Chondrocyte (in vitro differentiated cells): ENCODE results near the gene THOC1. TPM values are rescaled to one million over a fixed set of nuclear protein-coding genes. Genes with fewer than 3 reads are reported as not detected.

Source experiments
- DNase-seq: peaks from one replicate; pipeline ENCODE4 v3.0.0; 2021; ENCODE audit warnings: mixed read lengths, low spot score
- H3K27ac Mint-ChIP-seq: one replicate; pipeline ENCODE4 v1.8.0; 2021; ENCODE audit warnings: mild to moderate bottlenecking, moderate library complexity, mixed read lengths; ENCODE audit not compliant: unreplicated experiment
- H3K27me3 Mint-ChIP-seq: 2 replicates; pipeline ENCODE4 v1.8.0; 2021; ENCODE audit warnings: low read depth, mixed read lengths
- H3K36me3 Mint-ChIP-seq: 2 replicates; pipeline ENCODE4 v1.8.0; 2021; ENCODE audit warnings: low read depth, mixed read lengths
- H3K4me1 Mint-ChIP-seq: 2 replicates; pipeline ENCODE4 v1.8.0; 2021; ENCODE audit warnings: low read depth, mild to moderate bottlenecking, mixed read lengths
- H3K4me3 Mint-ChIP-seq: one replicate; pipeline ENCODE4 v1.8.0; 2021; ENCODE audit warnings: mild to moderate bottlenecking, moderate library complexity, mixed read lengths; ENCODE audit not compliant: unreplicated experiment
- H3K9me3 Mint-ChIP-seq: 2 replicates; pipeline ENCODE4 v1.8.0; 2021; ENCODE audit warnings: low read depth, mixed read lengths
- CTCF ChIP-seq: fragments of 200-600 bp; sonication (generic); IDR thresholded peaks from 2 replicates; pipeline ENCODE4 v1.5.0; 2021; ENCODE audit warnings: antibody characterized with exemption, mild to moderate bottlenecking, moderate library complexity
- total RNA-seq: library from RNA; stranded (reverse); gene quantifications from 3 replicates; pipeline ENCODE4 v1.2.1, GENCODE V29; 2021

THOC1 gene
- total RNA-seq, 1 donor from 2014 or later, result 19.9 TPM

GRCh38 chr18:251572-251971 is 16.3 kb downstream of the THOC1 start:
- TF ChIP-seq CTCF, result no peak
- H3K9me3 Mint-ChIP-seq, result no peaks in the 10 kb centered on the region
- no peaks in the 10 kb centered on the region for H3K27me3 Mint-ChIP-seq
- peaks cover 26% of the 10 kb centered on the region for H3K36me3 Mint-ChIP-seq
- H3K4me1 Mint-ChIP-seq, result no peaks in the 10 kb centered on the region
- no peak overlapping the region for H3K4me3 Mint-ChIP-seq
- H3K27ac Mint-ChIP-seq, result no peak overlapping the region
- DNase-seq, result no peak

- no peaks in the 10 kb centered on the region for H3K4me1 Mint-ChIP-seq
- no peaks in the 10 kb centered on the region for H3K9me3 Mint-ChIP-seq
- no peak overlapping the region for H3K4me3 Mint-ChIP-seq
- H3K27me3 Mint-ChIP-seq, result no peaks in the 10 kb centered on the region
- DNase-seq, result no peak
- H3K27ac Mint-ChIP-seq, result no peak overlapping the region
- no peak for TF ChIP-seq CTCF
- peaks cover 23% of the 10 kb centered on the region for H3K36me3 Mint-ChIP-seq
Observed at GRCh38 chr18:250685-251084, 17.2 kb downstream of the THOC1 start.

GRCh38 chr18:248053-248452 is 19.8 kb downstream of the THOC1 start:
- Mint-ChIP-seq H3K4me3 (no peak overlapping the region), H3K36me3 (peaks cover 37% of the 10 kb centered on the region), H3K9me3 (no peaks in the 10 kb centered on the region), H3K27me3 (no peaks in the 10 kb centered on the region), H3K27ac (no peak overlapping the region), H3K4me1 (no peaks in the 10 kb centered on the region)
- no peak for TF ChIP-seq CTCF
- no peak for DNase-seq

- H3K9me3 Mint-ChIP-seq, result no peaks in the 10 kb centered on the region
- TF ChIP-seq CTCF, result no peak
- peaks cover 27% of the 10 kb centered on the region for H3K36me3 Mint-ChIP-seq
- DNase-seq, result no peak
- H3K27me3 Mint-ChIP-seq, result no peaks in the 10 kb centered on the region
- peaks cover under 1% of the 10 kb centered on the region for H3K4me1 Mint-ChIP-seq
- no peak overlapping the region for H3K4me3 Mint-ChIP-seq
- no peak overlapping the region for H3K27ac Mint-ChIP-seq
Observed at GRCh38 chr18:245282-245847, 22.5 kb downstream of the THOC1 start.

- Mint-ChIP-seq H3K4me3 (no peak overlapping the region), H3K9me3 (no peaks in the 10 kb centered on the region), H3K27me3 (no peaks in the 10 kb centered on the region), H3K36me3 (peaks cover 14% of the 10 kb centered on the region), H3K27ac (no peak overlapping the region), H3K4me1 (peaks cover 4% of the 10 kb centered on the region)
- no peak for TF ChIP-seq CTCF
- DNase-seq, result no peak
Observed at GRCh38 chr18:240175-240574, 27.7 kb downstream of the THOC1 start.
